Measurements from ENCODE around the gene CFAP43.

The CFAP43 gene

GRCh38 chr10:104113376-104113956, 118.7 kb downstream of the CFAP43 start:
- TF ChIP-seq JUND (IDR thresholded peaks at IDR 0.05; ENCODE audit: low read depth), result no peak
- DNase-seq (ENCODE audit: low read depth in 1 of 2, low spot score in 1 of 2), result no peak
- in situ Hi-C loops (cut with HindIII; ENCODE audit: low pct_unique_long_range_greater_than_20kb, low sequenced_read_pairs), result no loop called here

- no peak for TF ChIP-seq JUND (IDR thresholded peaks at IDR 0.05; ENCODE audit: low read depth)
- in situ Hi-C loops (cut with HindIII; ENCODE audit: low pct_unique_long_range_greater_than_20kb, low sequenced_read_pairs), result no loop called here
- DNase-seq (ENCODE audit: low read depth in 1 of 2, low spot score in 1 of 2), result no peak
Measured at GRCh38 chr10:104109908-104110662, 122.1 kb downstream of the CFAP43 start.

GRCh38 chr10:104104926-104105325, 127.2 kb downstream of the CFAP43 start:
- DNase-seq (ENCODE audit: low read depth in 1 of 2, low spot score in 1 of 2), result no peak
- TF ChIP-seq JUND (IDR thresholded peaks at IDR 0.05; ENCODE audit: low read depth), result no peak
- in situ Hi-C loops (cut with HindIII; ENCODE audit: low pct_unique_long_range_greater_than_20kb, low sequenced_read_pairs), result no loop called here

- TF ChIP-seq JUND (IDR thresholded peaks at IDR 0.05; ENCODE audit: low read depth), result no peak
- no peak for DNase-seq (ENCODE audit: low read depth in 1 of 2, low spot score in 1 of 2)
- in situ Hi-C loops (cut with HindIII; ENCODE audit: low pct_unique_long_range_greater_than_20kb, low sequenced_read_pairs), result no loop called here
Measured at GRCh38 chr10:104104418-104104817, 127.7 kb downstream of the CFAP43 start.

- in situ Hi-C loops (cut with HindIII; ENCODE audit: low pct_unique_long_range_greater_than_20kb, low sequenced_read_pairs), result no loop called here
- DNase-seq (ENCODE audit: low read depth in 1 of 2, low spot score in 1 of 2), result no peak
- no peak for TF ChIP-seq JUND (IDR thresholded peaks at IDR 0.05; ENCODE audit: low read depth)
Measured at GRCh38 chr10:104103956-104104355, 128.2 kb downstream of the CFAP43 start.

GRCh38 chr10:104101902-104102301, 130.3 kb downstream of the CFAP43 start:
- in situ Hi-C loops (cut with HindIII; ENCODE audit: low pct_unique_long_range_greater_than_20kb, low sequenced_read_pairs), result no loop called here
- no peak for TF ChIP-seq JUND (IDR thresholded peaks at IDR 0.05; ENCODE audit: low read depth)
- no peak for DNase-seq (ENCODE audit: low read depth in 1 of 2, low spot score in 1 of 2)

- no peak for DNase-seq (ENCODE audit: low read depth in 1 of 2, low spot score in 1 of 2)
- in situ Hi-C loops (cut with HindIII; ENCODE audit: low pct_unique_long_range_greater_than_20kb, low sequenced_read_pairs), result no loop called here
- TF ChIP-seq JUND (IDR thresholded peaks at IDR 0.05; ENCODE audit: low read depth), result no peak
Measured at GRCh38 chr10:104100795-104101194, 131.4 kb downstream of the CFAP43 start.

GRCh38 chr10:104099941-104100340, 132.2 kb downstream of the CFAP43 start:
- in situ Hi-C loops (cut with HindIII; ENCODE audit: low pct_unique_long_range_greater_than_20kb, low sequenced_read_pairs), result no loop called here
- DNase-seq (ENCODE audit: low read depth in 1 of 2, low spot score in 1 of 2), result no peak
- TF ChIP-seq JUND (IDR thresholded peaks at IDR 0.05; ENCODE audit: low read depth), result no peak

- TF ChIP-seq JUND (IDR thresholded peaks at IDR 0.05; ENCODE audit: low read depth), result no peak
- in situ Hi-C loops (cut with HindIII; ENCODE audit: low pct_unique_long_range_greater_than_20kb, low sequenced_read_pairs), result no loop called here
Measured at GRCh38 chr10:104099269-104099668, 132.9 kb downstream of the CFAP43 start.

GRCh38 chr10:104098358-104098925, 133.7 kb downstream of the CFAP43 start:
- no peak for TF ChIP-seq JUND (IDR thresholded peaks at IDR 0.05; ENCODE audit: low read depth)
- in situ Hi-C loops (cut with HindIII; ENCODE audit: low pct_unique_long_range_greater_than_20kb, low sequenced_read_pairs), result no loop called here
- DNase-seq (ENCODE audit: low read depth in 1 of 2, low spot score in 1 of 2), result no peak

More at GRCh38 chr10:104099269-104099668, 132.9 kb downstream of the CFAP43 start:
- no peak for DNase-seq (ENCODE audit: low read depth in 1 of 2, low spot score in 1 of 2)

- DNase-seq (ENCODE audit: low read depth in 1 of 2, low spot score in 1 of 2), result no peak
- no peak for TF ChIP-seq JUND (IDR thresholded peaks at IDR 0.05; ENCODE audit: low read depth)
- in situ Hi-C loops (cut with HindIII; ENCODE audit: low pct_unique_long_range_greater_than_20kb, low sequenced_read_pairs), result no loop called here
Measured at GRCh38 chr10:104096692-104097091, 135.5 kb downstream of the CFAP43 start.

GRCh38 chr10:104092749-104093148, 139.4 kb downstream of the CFAP43 start:
- no peak for TF ChIP-seq JUND (IDR thresholded peaks at IDR 0.05; ENCODE audit: low read depth)
- in situ Hi-C loops (cut with HindIII; ENCODE audit: low pct_unique_long_range_greater_than_20kb, low sequenced_read_pairs), result no loop called here
- no peak for DNase-seq (ENCODE audit: low read depth in 1 of 2, low spot score in 1 of 2)

GRCh38 chr10:104090611-104091010, 141.6 kb downstream of the CFAP43 start:
- no peak for TF ChIP-seq JUND (IDR thresholded peaks at IDR 0.05; ENCODE audit: low read depth)
- DNase-seq (ENCODE audit: low read depth in 1 of 2, low spot score in 1 of 2), result no peak
- in situ Hi-C loops (cut with HindIII; ENCODE audit: low pct_unique_long_range_greater_than_20kb, low sequenced_read_pairs), result no loop called here
